HL-60 (cell line): Measurements from ENCODE around the gene PIGN.

Source experiments
- DNase-seq, 2 experiments: peaks; one replicate each; pipeline ENCODE4 v3.0.0-alpha.2; 2010 to 2020; ENCODE audit warnings: low read depth in 1 of 2, low spot score in 1 of 2
- H3K27ac ChIP-seq: fragments of 250-450 bp; sonication (Bioruptor Pico); replicated peaks from 2 replicates; pipeline ENCODE4 v1.5.1; 2020; ENCODE audit warnings: mild to moderate bottlenecking, moderate library complexity
- H3K27me3 ChIP-seq: fragments of 250-450 bp; sonication (Bioruptor Pico); 2 replicates; pipeline ENCODE4 v1.5.1; 2021; ENCODE audit warnings: mild to moderate bottlenecking, moderate library complexity; ENCODE audit not compliant: insufficient read depth, poor library complexity, severe bottlenecking
- H3K4me3 ChIP-seq: replicated peaks from 2 replicates; pipeline ENCODE4 v1.5.1; 2011; ENCODE audit warnings: mild to moderate bottlenecking, control low read depth, low read length; ENCODE audit not compliant: insufficient read depth
- CTCF ChIP-seq: IDR thresholded peaks from one replicate; pipeline ENCODE4 v1.5.1; 2011; ENCODE audit warnings: low read length, control low read depth, inconsistent platforms; ENCODE audit not compliant: insufficient read depth
- GABPA ChIP-seq: IDR thresholded peaks from 2 replicates; pipeline ENCODE4 v1.6.1; 2012; ENCODE audit warnings: low read depth
- POLR2AphosphoS5 ChIP-seq: IDR thresholded peaks from 2 replicates; pipeline ENCODE4 v1.6.1; 2012; ENCODE audit warnings: low read depth
- REST ChIP-seq: IDR thresholded peaks from 2 replicates; pipeline ENCODE4 v1.6.1; 2012; ENCODE audit warnings: low read depth; ENCODE audit not compliant: insufficient replicate concordance
- SPI1 ChIP-seq: IDR thresholded peaks from 2 replicates; pipeline ENCODE4 v1.6.1; 2012; ENCODE audit warnings: low read depth, mild to moderate bottlenecking, borderline replicate concordance

The PIGN gene

GRCh38 chr18:62048279-62048678 lies 138.6 kb downstream of the PIGN start:
- no peak for DNase-seq
- H3K4me3 ChIP-seq: no peak overlapping the region
- H3K27me3 ChIP-seq: no peaks in the 10 kb centered on the region
- no peak overlapping the region for H3K27ac ChIP-seq
- TF ChIP-seq REST: no peak
- no peak for TF ChIP-seq CTCF
- no peak for TF ChIP-seq POLR2AphosphoS5
- no peak for TF ChIP-seq GABPA
- TF ChIP-seq SPI1: no peak

- no peak for DNase-seq
- TF ChIP-seq SPI1: no peak
- no peak for TF ChIP-seq REST
- no peak for TF ChIP-seq GABPA
- H3K27ac ChIP-seq: no peak overlapping the region
- H3K4me3 ChIP-seq: no peak overlapping the region
- no peaks in the 10 kb centered on the region for H3K27me3 ChIP-seq
These were observed 141.5 kb downstream of the PIGN start for GRCh38 chr18:62045316-62045715.

GRCh38 chr18:62044490-62045000 lies 142.3 kb downstream of the PIGN start:
- TF ChIP-seq SPI1 (no peak), POLR2AphosphoS5 (no peak), REST (no peak), CTCF (no peak), GABPA (no peak)
- H3K27ac ChIP-seq: no peak overlapping the region
- no peaks in the 10 kb centered on the region for H3K27me3 ChIP-seq
- no peak overlapping the region for H3K4me3 ChIP-seq
- DNase-seq: no peak
